ENCODE data around the gene MFGE8.

Gene MFGE8

GRCh38 chr15:88872106-88872505 is 41.1 kb downstream of the MFGE8 start:
- no peak for DNase-seq (ENCODE audit: low spot score)

GRCh38 chr15:88871313-88871712 is 41.9 kb downstream of the MFGE8 start:
- no peak for DNase-seq (ENCODE audit: low spot score)

GRCh38 chr15:88866295-88866881 is 46.8 kb downstream of the MFGE8 start:
- DNase-seq (ENCODE audit: low spot score): no peak

GRCh38 chr15:88865498-88866099 is 47.6 kb downstream of the MFGE8 start:
- no peak for DNase-seq (ENCODE audit: low spot score)

- DNase-seq (ENCODE audit: low spot score): no peak
These were observed 48.2 kb downstream of the MFGE8 start for GRCh38 chr15:88864861-88865497.

- no peak for DNase-seq (ENCODE audit: low spot score)
These were observed 49.8 kb downstream of the MFGE8 start for GRCh38 chr15:88863412-88863811.

GRCh38 chr15:88860212-88860611 is 53.0 kb downstream of the MFGE8 start:
- DNase-seq (ENCODE audit: low spot score): no peak

- DNase-seq (ENCODE audit: low spot score): no peak
These were observed 53.6 kb downstream of the MFGE8 start for GRCh38 chr15:88859550-88859949.

GRCh38 chr15:88858934-88859333 is 54.2 kb downstream of the MFGE8 start:
- no peak for DNase-seq (ENCODE audit: low spot score)

- no peak for DNase-seq (ENCODE audit: low spot score)
These were observed 60.7 kb downstream of the MFGE8 start for GRCh38 chr15:88852476-88852875.

- no peak for DNase-seq (ENCODE audit: low spot score)
These were observed 63.7 kb downstream of the MFGE8 start for GRCh38 chr15:88849376-88850072.

Data from hematopoietic multipotent progenitor cell treated with erythropoietin and hydrocortisone succinate and interleukin-3 and kit ligand, for 15 days (in vitro differentiated cells).